Measurements from ENCODE around the gene CHST15. TPM values are rescaled to one million over a fixed set of nuclear protein-coding genes. Genes with fewer than 3 reads are reported as not detected.

Gene CHST15
- total and polyA plus RNA-seq, 4 donors: 2.9 to 16.5 (median 6.4) TPM

GRCh38 chr10:124112891-124113580, 19.6 kb upstream of the CHST15 start (continued):
- TF ChIP-seq SP1 (IDR thresholded peaks at IDR 0.05): no peak
- no peak for TF ChIP-seq HNF4G (IDR thresholded peaks at IDR 0.05)
- TF ChIP-seq GABPA (IDR thresholded peaks at IDR 0.05 in 1 of 2, conservative IDR thresholded peaks at IDR 0.05 in 1 of 2): no peak
- no peak for TF ChIP-seq RAD21 (IDR thresholded peaks at IDR 0.05)

GRCh38 chr10:124110882-124111281, 17.5 kb upstream of the CHST15 start:
- 88% methylated on average over 5 of the region's 5 CpGs for WGBS
- no peak overlapping the region for H3K4me3 ChIP-seq (ENCODE audit: low read depth in 1 of 3, low read length in 3 of 3)
- TF ChIP-seq FOXA2 (IDR thresholded peaks at IDR 0.05) (no peak), YY1 (IDR thresholded peaks at IDR 0.05) (no peak)
- H3K27me3 ChIP-seq (ENCODE audit: control insufficient read depth in 4 of 4, insufficient read depth in 4 of 4, low read length in 3 of 4): no peaks in the 10 kb centered on the region
- no peak for DNase-seq (ENCODE audit: low spot score)
- no peaks in the 10 kb centered on the region for H3K9me3 ChIP-seq (ENCODE audit: control insufficient read depth in 4 of 4, low read length in 3 of 4)
- no peaks in the 10 kb centered on the region for H3K36me3 ChIP-seq (ENCODE audit: control insufficient read depth in 4 of 4, insufficient read depth in 3 of 4, low read depth in 1 of 4, low read length in 3 of 4)
- H3K27ac ChIP-seq (ENCODE audit: low read depth in 1 of 2, low read length in 2 of 2): no peak overlapping the region
- H3K9ac ChIP-seq (ENCODE audit: low read depth in 1 of 2, low read length in 2 of 2): no peak overlapping the region
- no peaks in the 10 kb centered on the region for H3K4me1 ChIP-seq (ENCODE audit: control insufficient read depth in 4 of 4, insufficient read depth in 4 of 4, low read length in 3 of 4)

DNA sequence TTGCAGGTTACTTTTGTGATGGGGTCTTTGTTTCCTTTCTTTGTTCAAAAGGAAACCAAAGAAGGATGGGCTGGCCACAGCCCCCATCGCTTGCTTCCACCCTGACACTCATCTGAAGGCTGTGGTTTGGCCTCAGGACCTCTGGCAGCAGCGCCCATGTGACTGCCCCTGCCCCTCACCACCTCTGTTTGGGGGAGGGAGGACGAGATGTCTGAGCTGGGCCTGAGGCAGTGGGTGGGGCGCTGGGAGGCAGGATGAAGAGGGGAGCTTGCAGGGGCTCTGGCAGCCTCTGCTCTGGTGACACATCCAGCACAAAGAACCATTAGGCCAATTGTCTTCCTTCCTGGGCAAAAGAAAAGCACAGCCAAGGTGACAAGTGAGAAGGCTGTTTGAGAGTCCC, 15.9 kb upstream of the CHST15 start:
- WGBS: 68% methylated on average over 4 of the region's 4 CpGs
- Histone ChIP-seq H3K36me3 (ENCODE audit: control insufficient read depth in 4 of 4, insufficient read depth in 3 of 4, low read depth in 1 of 4, low read length in 3 of 4) (no peaks in the 10 kb centered on the region), H3K9me3 (ENCODE audit: control insufficient read depth in 4 of 4, low read length in 3 of 4) (no peaks in the 10 kb centered on the region), H3K27ac (ENCODE audit: low read depth in 1 of 2, low read length in 2 of 2) (no peak overlapping the region), H3K9ac (ENCODE audit: low read depth in 1 of 2, low read length in 2 of 2) (no peak overlapping the region), H3K27me3 (ENCODE audit: control insufficient read depth in 4 of 4, insufficient read depth in 4 of 4, low read length in 3 of 4) (no peaks in the 10 kb centered on the region), H3K4me3 (ENCODE audit: low read depth in 1 of 3, low read length in 3 of 3) (no peak overlapping the region), H3K4me1 (ENCODE audit: control insufficient read depth in 4 of 4, insufficient read depth in 4 of 4, low read length in 3 of 4) (no peaks in the 10 kb centered on the region)
- TF ChIP-seq NR2F2 (IDR thresholded peaks at IDR 0.05) (no peak), RXRA (IDR thresholded peaks at IDR 0.05) (no peak), ATF3 (IDR thresholded peaks at IDR 0.05) (no peak), EGR1 (IDR thresholded peaks at IDR 0.05; ENCODE audit: low read depth in 2 of 2) (no peak), FOXA2 (IDR thresholded peaks at IDR 0.05) (no peak), TAF1 (conservative IDR thresholded peaks at IDR 0.05) (no peak), YY1 (IDR thresholded peaks at IDR 0.05) (no peak), RAD21 (IDR thresholded peaks at IDR 0.05) (no peak), REST (IDR thresholded peaks at IDR 0.05) (no peak), HNF4G (IDR thresholded peaks at IDR 0.05) (no peak), JUND (IDR thresholded peaks at IDR 0.05) (no peak), GABPA (IDR thresholded peaks at IDR 0.05 in 1 of 2, conservative IDR thresholded peaks at IDR 0.05 in 1 of 2) (no peak)
- DNase-seq (ENCODE audit: low spot score): no peak

DNA sequence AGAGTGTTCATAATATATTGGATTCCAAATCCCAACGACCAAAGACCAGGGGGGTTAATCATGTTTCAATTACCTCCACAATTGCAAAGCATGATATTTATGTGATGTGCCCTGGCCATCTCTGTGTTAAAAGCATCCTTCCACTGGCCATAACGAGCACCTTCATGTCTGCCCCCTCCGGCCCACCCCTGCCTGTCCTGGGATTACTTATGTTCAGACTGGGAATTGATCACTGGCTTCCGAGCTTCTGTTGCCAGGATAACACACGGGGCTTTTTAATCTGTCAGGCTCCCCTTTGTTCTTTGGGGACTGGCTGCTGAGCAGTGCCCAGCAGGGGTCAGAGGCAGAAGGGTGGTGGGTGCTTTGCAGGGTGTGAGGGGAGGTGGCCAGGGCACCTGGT, 13.7 kb upstream of the CHST15 start:
- Histone ChIP-seq H3K4me1 (ENCODE audit: control insufficient read depth in 4 of 4, insufficient read depth in 4 of 4, low read length in 3 of 4) (no peaks in the 10 kb centered on the region), H3K27ac (ENCODE audit: low read depth in 1 of 2, low read length in 2 of 2) (no peak overlapping the region)
- TF ChIP-seq RAD21 (IDR thresholded peaks at IDR 0.05) (no peak), HNF4G (IDR thresholded peaks at IDR 0.05) (no peak), GABPA (IDR thresholded peaks at IDR 0.05 in 1 of 2, conservative IDR thresholded peaks at IDR 0.05 in 1 of 2) (no peak), HNF4A (conservative IDR thresholded peaks at IDR 0.05) (no peak), RXRA (IDR thresholded peaks at IDR 0.05) (no peak), YY1 (IDR thresholded peaks at IDR 0.05) (no peak), EGR1 (IDR thresholded peaks at IDR 0.05; ENCODE audit: low read depth in 2 of 2) (no peak), NR2F2 (IDR thresholded peaks at IDR 0.05) (no peak), FOXA2 (IDR thresholded peaks at IDR 0.05) (no peak), TAF1 (conservative IDR thresholded peaks at IDR 0.05) (no peak), JUND (IDR thresholded peaks at IDR 0.05) (no peak)
- TF ChIP-seq, protein P1, sequence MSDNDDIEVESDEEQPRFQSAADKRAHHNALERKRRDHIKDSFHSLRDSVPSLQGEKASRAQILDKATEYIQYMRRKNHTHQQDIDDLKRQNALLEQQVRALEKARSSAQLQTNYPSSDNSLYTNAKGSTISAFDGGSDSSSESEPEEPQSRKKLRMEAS (IDR thresholded peaks at IDR 0.05): no peak
- TF ChIP-seq, protein P2, sequence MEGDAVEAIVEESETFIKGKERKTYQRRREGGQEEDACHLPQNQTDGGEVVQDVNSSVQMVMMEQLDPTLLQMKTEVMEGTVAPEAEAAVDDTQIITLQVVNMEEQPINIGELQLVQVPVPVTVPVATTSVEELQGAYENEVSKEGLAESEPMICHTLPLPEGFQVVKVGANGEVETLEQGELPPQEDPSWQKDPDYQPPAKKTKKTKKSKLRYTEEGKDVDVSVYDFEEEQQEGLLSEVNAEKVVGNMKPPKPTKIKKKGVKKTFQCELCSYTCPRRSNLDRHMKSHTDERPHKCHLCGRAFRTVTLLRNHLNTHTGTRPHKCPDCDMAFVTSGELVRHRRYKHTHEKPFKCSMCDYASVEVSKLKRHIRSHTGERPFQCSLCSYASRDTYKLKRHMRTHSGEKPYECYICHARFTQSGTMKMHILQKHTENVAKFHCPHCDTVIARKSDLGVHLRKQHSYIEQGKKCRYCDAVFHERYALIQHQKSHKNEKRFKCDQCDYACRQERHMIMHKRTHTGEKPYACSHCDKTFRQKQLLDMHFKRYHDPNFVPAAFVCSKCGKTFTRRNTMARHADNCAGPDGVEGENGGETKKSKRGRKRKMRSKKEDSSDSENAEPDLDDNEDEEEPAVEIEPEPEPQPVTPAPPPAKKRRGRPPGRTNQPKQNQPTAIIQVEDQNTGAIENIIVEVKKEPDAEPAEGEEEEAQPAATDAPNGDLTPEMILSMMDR (IDR thresholded peaks at IDR 0.05; ENCODE audit: low read depth, low read length, missing input control): no peak

More for the DNA sequence above, 13.7 kb upstream of the CHST15 start:
- no peaks in the 10 kb centered on the region for H3K9me3 ChIP-seq (ENCODE audit: control insufficient read depth in 4 of 4, low read length in 3 of 4)
- H3K27me3 ChIP-seq (ENCODE audit: control insufficient read depth in 4 of 4, insufficient read depth in 4 of 4, low read length in 3 of 4): no peaks in the 10 kb centered on the region
- WGBS: 70% methylated on average over 5 of the region's 5 CpGs
- DNase-seq (ENCODE audit: low spot score): no peak
- H3K4me3 ChIP-seq (ENCODE audit: low read depth in 1 of 3, low read length in 3 of 3): no peak overlapping the region
- no peaks in the 10 kb centered on the region for H3K36me3 ChIP-seq (ENCODE audit: control insufficient read depth in 4 of 4, insufficient read depth in 3 of 4, low read depth in 1 of 4, low read length in 3 of 4)
- no peak overlapping the region for H3K9ac ChIP-seq (ENCODE audit: low read depth in 1 of 2, low read length in 2 of 2)
